NCI-H2171 treated with DMSO at 0.1 percent for 48 hours (cell line): ENCODE results near the gene TMPRSS15.

Source experiments
- DNase-seq: peaks from one replicate; lab custom pipeline; 2025; lab: John Stamatoyannopoulos, UW

TMPRSS15 gene

GRCh38 chr21:18244671-18245463, 158.7 kb downstream of the TMPRSS15 start, which contains the start of gene CHODL:
Gene CHODL, plus strand, starts transcription at chr21:18244833. Its CDS starts 391 bp downstream, at chr21:18245224.
- no peak for DNase-seq

DNA sequence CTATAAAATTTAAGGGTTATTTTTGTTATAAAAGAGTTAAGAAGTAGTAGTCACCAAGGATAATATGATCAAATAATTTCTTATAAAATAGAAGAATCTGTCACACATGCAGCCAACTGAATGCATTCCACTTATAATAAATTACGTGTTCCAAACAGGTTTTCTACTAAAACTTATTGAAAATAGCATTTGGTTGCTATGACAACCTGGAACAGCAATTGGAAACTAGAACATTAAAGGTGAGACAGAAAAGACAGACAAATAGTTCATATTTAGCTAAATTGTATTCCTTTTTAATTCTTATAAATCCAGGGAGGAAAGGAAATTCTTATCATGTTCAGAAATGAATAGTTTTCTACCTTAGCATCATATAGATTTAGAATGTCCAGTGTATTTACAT, 168.0 kb downstream of the TMPRSS15 start:
- no peak for DNase-seq

GRCh38 chr21:18228060-18228739, 175.4 kb downstream of the TMPRSS15 start:
- DNase-seq, result peak; percentile 85

DNA sequence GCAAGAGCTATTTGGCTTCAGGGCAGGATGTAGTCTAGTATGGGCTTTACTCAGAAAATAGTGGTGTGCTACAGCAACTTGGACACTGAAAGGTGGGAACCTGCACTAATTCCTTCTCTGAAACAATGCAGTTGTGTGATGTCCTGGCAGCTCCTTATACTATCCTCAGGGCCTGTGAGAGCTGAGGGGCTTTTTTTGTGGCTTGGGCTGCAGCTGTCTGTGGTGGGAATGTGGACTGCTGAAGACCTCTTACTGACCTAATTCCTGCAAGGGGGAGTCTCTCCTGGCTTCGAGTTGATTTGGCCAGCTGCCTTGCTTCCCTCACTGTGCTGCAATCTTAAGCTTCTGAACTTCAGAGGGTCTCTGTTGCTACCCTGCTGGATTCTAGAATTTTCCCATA, 181.2 kb downstream of the TMPRSS15 start:
- DNase-seq, result no peak

GRCh38 chr21:18220498-18220897, 183.1 kb downstream of the TMPRSS15 start:
- no peak for DNase-seq
